DND-41 (cell line): Measurements from ENCODE around the gene EXOC6.

Experiments used
- CTCF ChIP-seq: IDR thresholded peaks from 2 replicates; pipeline ENCODE4 v1.5.1; 2012; ENCODE audit warnings: borderline replicate concordance, low read length, moderate library complexity, mild to moderate bottlenecking; ENCODE audit not compliant: poor library complexity, severe bottlenecking; ENCODE audit errors: extremely low read depth
- EZH2 ChIP-seq: IDR thresholded peaks from 3 replicates; pipeline ENCODE4 v1.6.1; 2012; ENCODE audit warnings: borderline replicate concordance, low read depth, mild to moderate bottlenecking, moderate library complexity, low read length, inconsistent platforms; ENCODE audit not compliant: severe bottlenecking

- peak; percentile 31 for TF ChIP-seq CTCF
- TF ChIP-seq EZH2: no peak
Observed at GRCh38 chr10:92848441-92849233, at the start of gene EXOC6.
